ENCODE measurements around the gene P3R3URF.

The P3R3URF gene

GRCh38 chr1:46131093-46131492 is 45.2 kb downstream of the P3R3URF start:
- no peak for DNase-seq

GRCh38 chr1:46130606-46131005 is 45.7 kb downstream of the P3R3URF start:
- DNase-seq, result no peak

GRCh38 chr1:46130121-46130520 is 46.2 kb downstream of the P3R3URF start:
- DNase-seq, result no peak

- DNase-seq, result no peak
Measured at GRCh38 chr1:46128344-46128743, 47.9 kb downstream of the P3R3URF start.

All from amniotic stem cell (primary cell).